Measurements from ENCODE around the gene ZDBF2. TPM values are rescaled to one million over a fixed set of nuclear protein-coding genes. Genes with fewer than 3 reads are reported as not detected.
A peak's percentile ranks its signal among the peaks of the same experiment; 100 is the strongest.
"Not testable (repeated sequence)": the region's sequence is repeated elsewhere in the genome, so short reads cannot be mapped to it uniquely, and the experiment has no call there.

ZDBF2 gene
- total RNA-seq, 1 donor from 2014 or later, result 8.2 TPM

DNA sequence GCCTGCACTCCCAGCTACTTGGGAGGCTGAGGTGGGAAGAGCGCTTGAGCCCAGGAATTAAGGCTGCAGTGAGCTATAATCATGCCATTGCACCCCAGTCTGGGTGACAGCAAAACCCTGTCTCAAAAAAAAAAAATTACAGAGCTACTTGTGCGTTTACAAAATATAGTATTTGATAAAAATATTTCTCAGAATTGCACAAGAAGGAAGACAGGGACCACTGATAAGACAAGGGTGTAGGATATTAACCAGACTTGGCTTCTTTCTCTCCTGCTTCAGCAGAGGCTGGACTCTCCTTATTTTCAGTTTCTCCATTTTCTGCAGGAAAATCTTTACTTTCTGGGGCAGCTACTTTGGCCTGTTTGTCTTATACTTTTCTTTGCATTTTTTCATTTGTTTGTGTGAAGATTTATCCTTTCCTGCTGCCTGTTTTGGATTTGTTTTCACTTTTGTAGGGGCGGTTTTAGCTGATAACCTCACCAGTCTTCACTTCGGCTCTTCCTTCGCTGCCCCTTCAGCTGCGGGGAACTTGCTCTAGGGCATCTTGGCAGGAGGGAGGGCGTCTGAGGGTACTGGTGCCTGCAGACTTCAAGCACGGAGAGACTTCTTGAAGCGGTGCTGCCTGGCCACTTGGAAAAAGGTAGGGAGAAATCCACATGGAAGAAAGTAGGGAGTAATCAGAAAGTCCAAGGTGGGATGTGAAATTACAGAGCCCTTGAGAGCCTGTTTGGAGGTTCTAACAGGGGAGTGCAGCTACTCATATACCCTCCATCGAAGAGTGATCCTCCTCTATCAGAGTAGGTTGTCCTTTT lies 14.9 kb upstream of the ZDBF2 start:
- no peak for DNase-seq

DNA sequence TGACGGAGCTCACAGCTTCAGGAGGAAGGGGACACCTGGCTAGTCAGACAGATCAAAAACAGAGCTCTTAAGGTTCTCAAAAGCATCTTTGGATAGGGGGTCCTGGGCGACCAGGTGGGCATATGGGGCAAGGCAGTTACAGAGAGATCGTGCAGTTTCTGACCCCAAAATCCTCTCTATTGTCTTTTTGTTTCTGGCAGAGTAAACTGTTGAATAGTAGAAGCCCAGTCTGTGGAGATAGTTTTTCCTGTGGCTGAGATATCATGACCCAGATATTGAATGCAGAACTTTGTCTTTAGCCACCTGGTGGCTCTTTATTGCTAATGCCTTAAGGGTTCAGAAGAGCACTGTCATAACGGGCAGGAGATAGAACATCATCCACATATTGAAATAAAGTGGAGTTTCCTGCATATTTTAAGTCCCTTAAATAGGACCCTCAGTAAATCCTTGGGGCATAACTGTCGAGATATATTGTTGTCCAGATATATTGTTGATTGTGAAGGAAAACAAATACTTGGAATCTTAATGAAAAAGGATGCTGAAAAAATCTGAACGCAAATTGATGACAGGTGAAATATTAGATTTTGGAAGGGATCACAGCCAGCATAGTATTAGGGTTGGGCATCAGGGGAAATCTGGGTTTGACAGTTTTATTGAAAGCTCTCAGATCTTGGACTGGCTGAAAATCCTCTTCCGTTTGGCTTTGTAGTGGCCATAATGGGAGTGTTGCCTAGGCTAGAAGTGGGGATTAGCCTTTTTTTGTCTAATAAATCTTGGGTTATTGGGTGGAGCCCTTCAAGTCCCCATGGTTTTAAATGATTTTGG lies 14.1 kb upstream of the ZDBF2 start:
- no peak for DNase-seq

- DNase-seq, result no peak
Measured at GRCh38 chr2:206263959-206264603, 10.4 kb upstream of the ZDBF2 start.

- no peak for DNase-seq
Measured at GRCh38 chr2:206266130-206267125, 8.0 kb upstream of the ZDBF2 start.

DNA sequence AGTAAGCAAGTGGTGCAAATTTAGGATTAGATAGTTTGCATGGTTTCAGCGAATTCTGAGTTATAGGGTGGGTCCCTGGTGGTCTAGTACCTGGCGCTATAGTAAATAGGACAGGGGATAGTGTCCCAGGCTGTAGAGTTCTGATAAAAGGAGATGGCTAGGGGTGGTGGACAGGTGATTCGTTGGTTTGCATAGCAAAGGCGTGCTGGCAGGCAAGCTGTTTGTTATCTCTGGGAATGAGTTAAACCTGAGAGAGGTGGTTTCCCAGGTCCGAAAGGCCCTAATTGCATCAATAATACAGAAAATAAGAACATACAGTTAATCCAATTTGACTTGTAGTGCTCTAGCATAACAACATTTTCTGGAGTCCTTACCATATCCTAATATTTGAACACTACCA lies 6.9 kb upstream of the ZDBF2 start:
- DNase-seq, result no peak

GRCh38 chr2:206271065-206271464 lies 3.4 kb upstream of the ZDBF2 start:
- DNase-seq, result no peak

DNA sequence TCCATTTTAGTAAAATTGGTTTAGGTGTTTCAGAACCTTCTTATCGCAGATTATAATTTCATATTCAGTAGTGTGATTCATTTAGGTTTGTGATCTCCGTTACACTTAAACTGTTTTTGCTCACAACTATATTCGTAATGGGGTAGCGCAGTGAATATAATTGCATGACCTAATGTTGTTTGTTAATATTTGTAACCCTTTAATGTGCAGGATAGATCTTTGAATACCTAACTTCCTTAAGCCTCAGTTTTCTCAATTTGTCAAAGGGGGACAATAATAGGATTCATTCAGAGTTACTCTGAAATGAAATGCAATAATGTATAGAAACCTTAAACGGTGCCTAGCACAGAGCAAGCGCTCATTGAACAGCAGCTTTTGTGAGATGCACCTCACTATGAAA lies 558 bp upstream of the ZDBF2 start:
- DNase-seq, result no peak

DNA sequence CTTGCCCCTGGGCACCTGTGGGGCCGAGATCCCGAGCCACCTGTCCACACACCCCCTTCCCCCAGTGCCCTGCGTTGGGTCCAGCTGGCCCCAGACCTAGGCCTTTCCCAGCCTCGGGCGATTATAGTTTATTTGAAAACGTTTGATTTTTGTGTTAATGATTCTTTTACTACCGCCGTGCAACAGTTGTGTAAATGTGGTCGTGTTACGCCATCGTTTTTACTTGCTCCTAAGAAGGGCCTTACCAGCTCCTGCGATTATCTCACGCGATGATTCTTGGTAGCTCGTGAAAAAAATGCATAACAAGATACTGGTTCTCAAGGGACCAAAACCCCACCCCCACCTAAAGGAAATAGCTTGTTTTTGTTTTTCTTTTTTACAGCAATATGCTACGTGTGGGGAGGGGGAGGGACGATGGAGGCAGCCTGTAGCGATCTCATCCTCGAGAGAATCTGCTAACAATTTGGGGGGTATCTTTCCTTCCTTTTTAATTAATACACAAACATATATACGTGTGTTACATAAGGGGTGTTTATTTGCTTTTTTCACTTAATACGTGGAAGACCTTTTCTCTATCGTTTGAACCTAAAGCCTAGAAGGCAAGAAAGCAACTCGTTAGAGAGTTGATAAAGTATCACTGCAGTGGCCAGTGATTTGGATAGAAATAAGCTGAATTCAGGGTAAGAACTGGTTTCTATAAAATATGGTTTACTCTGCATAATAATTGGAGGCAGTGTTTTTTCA lies 1.0 kb downstream of the ZDBF2 start:
- peak; percentile 11 for DNase-seq

- no peak for DNase-seq
Measured at GRCh38 chr2:206276169-206276942, 1.9 kb downstream of the ZDBF2 start.

DNA sequence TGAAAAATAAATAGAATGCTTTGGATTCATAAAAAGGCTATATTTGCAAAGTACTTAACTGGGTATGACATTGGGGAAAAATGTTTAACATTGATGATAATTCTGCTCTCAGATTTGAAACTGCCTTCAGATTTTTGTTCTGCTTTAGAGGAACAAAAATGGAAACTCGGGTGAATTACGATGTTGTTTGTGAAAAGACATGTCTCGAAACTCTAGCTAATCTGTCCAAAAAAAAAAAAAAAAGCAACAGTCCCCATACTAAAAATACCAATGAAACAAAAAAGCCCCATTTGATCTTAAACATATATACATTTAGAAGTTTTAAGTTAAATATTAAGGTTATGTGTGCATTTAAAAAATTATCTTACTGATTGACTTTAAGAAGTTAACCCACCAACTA lies 3.0 kb downstream of the ZDBF2 start:
- no peak for DNase-seq

DNA sequence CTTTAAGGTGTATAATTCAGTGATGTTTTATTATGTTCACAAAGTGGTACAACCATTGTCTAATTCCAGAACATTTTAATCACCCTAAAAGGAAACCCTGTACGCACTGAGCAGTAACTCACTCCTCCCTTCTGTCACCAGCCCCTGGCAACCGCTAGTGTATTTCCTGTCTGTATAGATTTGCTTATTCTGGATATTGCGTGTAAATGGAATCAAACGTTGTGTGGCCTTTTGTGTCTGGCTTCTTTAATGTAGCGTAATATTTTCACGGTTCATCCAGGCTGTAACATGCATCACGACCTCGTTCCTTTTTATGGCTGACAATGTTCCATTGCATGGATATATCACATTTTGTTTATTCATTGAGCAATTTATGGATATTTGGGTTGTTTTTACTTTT lies 8.3 kb downstream of the ZDBF2 start:
- DNase-seq, result no peak

DNA sequence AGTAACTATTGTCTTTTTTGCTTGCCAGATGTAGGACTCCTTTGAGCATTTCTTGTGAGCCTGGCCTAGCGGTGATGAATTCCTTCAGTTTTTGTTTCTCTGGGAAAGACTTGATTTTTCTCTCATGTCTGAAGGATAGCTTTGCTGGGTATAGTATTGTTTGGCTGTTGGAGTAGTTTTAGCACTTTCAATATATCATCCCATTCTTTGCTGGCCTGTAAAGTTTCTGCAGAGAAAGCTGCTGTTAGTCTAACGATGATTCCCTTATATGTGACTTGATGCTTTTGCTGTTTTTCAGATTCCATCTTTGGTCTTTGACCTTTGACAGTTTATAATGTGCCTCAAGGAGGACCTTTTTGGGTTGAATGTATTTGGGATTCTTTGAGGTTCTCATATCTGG lies 12.7 kb downstream of the ZDBF2 start:
- no peak for DNase-seq

- DNase-seq, result no peak
Measured at GRCh38 chr2:206289391-206289790, 14.9 kb downstream of the ZDBF2 start.

- DNase-seq, result no peak
Measured at GRCh38 chr2:206296128-206296527, 21.7 kb downstream of the ZDBF2 start.

DNA sequence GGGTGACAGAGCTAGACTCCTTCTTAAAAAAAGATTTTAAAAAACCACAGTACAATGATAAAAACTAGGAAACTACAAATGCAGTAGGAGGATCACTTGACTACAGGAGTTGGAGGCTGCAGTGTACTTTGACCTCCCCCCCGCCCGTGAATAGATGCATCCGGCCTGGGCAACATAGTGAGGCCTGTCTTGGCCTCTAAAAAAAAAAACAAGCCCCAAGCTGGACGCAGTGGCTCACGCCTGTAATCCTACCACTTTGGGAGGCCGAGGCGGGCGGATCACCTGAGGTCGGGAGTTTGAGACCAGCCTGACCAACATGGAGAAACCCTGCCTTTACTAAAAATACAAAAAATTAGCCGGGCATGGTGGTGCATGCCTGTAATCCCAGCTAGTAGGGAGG lies 25.1 kb downstream of the ZDBF2 start:
- not testable (repeated sequence) for DNase-seq

GRCh38 chr2:206305523-206306245 lies 31.2 kb downstream of the ZDBF2 start:
- DNase-seq, result no peak

DNA sequence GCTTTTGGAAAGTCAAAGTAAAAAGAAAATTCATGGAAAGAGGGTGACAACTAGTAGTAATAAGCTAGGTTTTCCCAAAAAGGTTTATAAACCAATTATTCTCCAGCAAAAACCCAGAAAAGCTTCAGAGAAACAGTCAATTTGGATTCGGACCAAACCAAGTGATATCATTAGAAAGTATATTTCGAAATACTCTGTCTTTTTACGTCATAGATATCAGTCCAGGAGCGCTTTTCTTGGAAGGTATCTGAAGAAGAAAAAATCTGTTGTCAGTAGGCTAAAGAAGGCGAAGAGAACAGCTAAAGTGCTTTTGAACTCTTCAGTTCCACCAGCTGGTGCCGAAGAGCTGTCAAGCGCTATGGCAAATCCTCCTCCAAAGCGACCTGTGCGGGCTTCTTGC lies 36.6 kb downstream of the ZDBF2 start:
- DNase-seq, result no peak

DNA sequence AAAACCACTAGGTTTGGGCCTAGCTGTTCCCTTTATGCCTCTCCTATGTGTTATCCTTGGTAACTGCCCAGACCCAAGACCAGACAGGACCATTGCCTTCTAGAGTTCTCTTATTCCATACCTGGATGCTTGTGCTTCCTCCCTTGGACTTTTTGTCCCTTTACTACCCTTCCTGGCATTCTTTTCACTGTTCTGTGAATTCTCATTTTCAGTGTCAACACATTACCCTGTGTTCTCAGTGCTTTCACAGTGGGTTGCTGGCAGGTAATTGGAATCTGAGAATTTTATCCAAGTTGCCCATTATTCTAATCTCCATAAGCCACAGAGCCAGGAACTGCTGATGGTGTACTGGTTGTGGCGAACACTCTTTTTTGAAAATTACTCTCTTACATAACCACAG lies 41.7 kb downstream of the ZDBF2 start:
- no peak for DNase-seq

- DNase-seq, result no peak
Measured at GRCh38 chr2:206323033-206323432, 48.6 kb downstream of the ZDBF2 start.

DNA sequence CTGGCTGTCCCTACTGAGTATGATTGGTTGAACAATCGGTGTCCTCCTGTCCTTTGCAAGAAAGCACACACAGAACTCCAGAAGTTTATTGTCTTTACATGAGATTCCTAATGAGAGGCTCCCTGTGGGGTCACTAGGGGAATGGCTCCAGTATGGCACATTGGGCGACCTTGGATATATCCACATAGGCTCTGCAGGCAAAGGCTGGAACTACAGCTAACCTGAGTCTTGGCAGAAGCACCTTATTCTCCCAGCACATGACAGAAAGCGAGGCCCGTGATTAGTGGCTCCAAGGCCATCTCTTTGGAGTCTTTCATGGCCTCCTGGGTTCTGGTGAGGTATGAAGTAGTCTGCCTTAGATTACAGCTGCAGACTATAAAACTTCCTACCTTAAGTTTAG lies 49.0 kb downstream of the ZDBF2 start:
- no peak for DNase-seq
